GM12878 (cell line): Measurements from ENCODE around the gene MAGI2.

ENCODE experiments used
- NR2C1 ChIP-seq: fragments of 450-650 bp; IDR thresholded peaks from 2 replicates; pipeline ENCODE4 v1.6.1; 2017; ENCODE audit warnings: antibody characterized with exemption, mild to moderate bottlenecking, moderate library complexity
- POLR2AphosphoS2 ChIP-seq: IDR thresholded peaks from 2 replicates; pipeline ENCODE4 v1.6.1; 2011; ENCODE audit warnings: low read depth, mild to moderate bottlenecking, low read length, improper control_type of control experiment, moderate library complexity
- SP1 ChIP-seq: IDR thresholded peaks from one replicate; pipeline ENCODE4 v1.6.1; 2011; ENCODE audit warnings: low read depth, low read length
- STAT1 ChIP-seq: fragments of 450-650 bp; conservative IDR thresholded peaks from 2 replicates; pipeline ENCODE4 v1.6.1; 2014; ENCODE audit warnings: antibody characterized with exemption, mild to moderate bottlenecking
- WRNIP1 ChIP-seq: IDR thresholded peaks from 2 replicates; pipeline ENCODE4 v1.6.1; 2011; ENCODE audit warnings: low read depth, low read length, improper control_type of control experiment, borderline replicate concordance
- TF ChIP-seq, protein P1 (sequence below): IDR thresholded peaks from 2 replicates; pipeline ENCODE4 v1.6.1; 2012; ENCODE audit warnings: low read length, inconsistent platforms
- TF ChIP-seq, protein P2 (sequence below), 3 experiments: IDR thresholded peaks in 2 of 3; conservative IDR thresholded peaks in 1 of 3; 2 replicates each; pipeline ENCODE4 v1.5.1; 2011; ENCODE audit warnings: low read depth in 3 of 3, low read length in 3 of 3, mild to moderate bottlenecking in 3 of 3, control low read depth in 2 of 3, moderate library complexity in 2 of 3, inconsistent platforms in 1 of 3, mixed read lengths in 1 of 3; ENCODE audit not compliant: control insufficient read depth in 2 of 3, insufficient read depth in 1 of 3; ENCODE audit errors: extremely low read depth in 1 of 3
- TF ChIP-seq, protein P3 (sequence below): fragments of 450-650 bp; IDR thresholded peaks from 2 replicates; pipeline ENCODE4 v1.6.1; 2014; ENCODE audit warnings: mild to moderate bottlenecking
- TF ChIP-seq, protein P4 (sequence below): IDR thresholded peaks from 2 replicates; pipeline ENCODE4 v1.6.1; 2012; ENCODE audit warnings: mild to moderate bottlenecking, low read depth, low read length

DNA sequence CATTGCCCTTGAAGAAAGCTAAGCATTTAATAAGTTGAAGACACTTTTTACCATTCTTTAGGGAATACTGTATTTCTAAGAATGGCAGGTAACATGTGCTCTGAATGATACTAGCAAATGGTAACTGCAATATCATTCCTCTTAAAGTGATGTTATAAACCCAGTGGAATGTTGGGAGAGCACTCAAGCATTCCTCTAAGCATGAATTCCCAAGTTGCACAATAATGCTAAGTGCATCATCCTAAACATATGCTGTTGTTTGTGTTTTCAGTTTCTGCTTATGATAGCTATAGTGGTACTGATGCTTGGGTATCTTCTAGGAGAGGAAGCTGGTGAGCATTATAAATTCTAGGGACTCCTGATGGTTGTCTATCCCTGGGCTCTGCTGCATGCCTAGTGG, 980.9 kb downstream of the MAGI2 start:
- TF ChIP-seq SP1 (no peak), STAT1 (no peak), WRNIP1 (no peak), POLR2AphosphoS2 (no peak), NR2C1 (no peak)
- TF ChIP-seq, protein P1, sequence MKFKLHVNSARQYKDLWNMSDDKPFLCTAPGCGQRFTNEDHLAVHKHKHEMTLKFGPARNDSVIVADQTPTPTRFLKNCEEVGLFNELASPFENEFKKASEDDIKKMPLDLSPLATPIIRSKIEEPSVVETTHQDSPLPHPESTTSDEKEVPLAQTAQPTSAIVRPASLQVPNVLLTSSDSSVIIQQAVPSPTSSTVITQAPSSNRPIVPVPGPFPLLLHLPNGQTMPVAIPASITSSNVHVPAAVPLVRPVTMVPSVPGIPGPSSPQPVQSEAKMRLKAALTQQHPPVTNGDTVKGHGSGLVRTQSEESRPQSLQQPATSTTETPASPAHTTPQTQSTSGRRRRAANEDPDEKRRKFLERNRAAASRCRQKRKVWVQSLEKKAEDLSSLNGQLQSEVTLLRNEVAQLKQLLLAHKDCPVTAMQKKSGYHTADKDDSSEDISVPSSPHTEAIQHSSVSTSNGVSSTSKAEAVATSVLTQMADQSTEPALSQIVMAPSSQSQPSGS, result no peak
- TF ChIP-seq, protein P2, sequence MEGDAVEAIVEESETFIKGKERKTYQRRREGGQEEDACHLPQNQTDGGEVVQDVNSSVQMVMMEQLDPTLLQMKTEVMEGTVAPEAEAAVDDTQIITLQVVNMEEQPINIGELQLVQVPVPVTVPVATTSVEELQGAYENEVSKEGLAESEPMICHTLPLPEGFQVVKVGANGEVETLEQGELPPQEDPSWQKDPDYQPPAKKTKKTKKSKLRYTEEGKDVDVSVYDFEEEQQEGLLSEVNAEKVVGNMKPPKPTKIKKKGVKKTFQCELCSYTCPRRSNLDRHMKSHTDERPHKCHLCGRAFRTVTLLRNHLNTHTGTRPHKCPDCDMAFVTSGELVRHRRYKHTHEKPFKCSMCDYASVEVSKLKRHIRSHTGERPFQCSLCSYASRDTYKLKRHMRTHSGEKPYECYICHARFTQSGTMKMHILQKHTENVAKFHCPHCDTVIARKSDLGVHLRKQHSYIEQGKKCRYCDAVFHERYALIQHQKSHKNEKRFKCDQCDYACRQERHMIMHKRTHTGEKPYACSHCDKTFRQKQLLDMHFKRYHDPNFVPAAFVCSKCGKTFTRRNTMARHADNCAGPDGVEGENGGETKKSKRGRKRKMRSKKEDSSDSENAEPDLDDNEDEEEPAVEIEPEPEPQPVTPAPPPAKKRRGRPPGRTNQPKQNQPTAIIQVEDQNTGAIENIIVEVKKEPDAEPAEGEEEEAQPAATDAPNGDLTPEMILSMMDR (IDR thresholded peaks at IDR 0.05 in 2 of 3, conservative IDR thresholded peaks at IDR 0.05 in 1 of 3; ENCODE audit: control insufficient read depth in 2 of 3, extremely low read depth in 1 of 3, insufficient read depth in 1 of 3, low read depth in 3 of 3, low read length in 3 of 3), result no peak
- TF ChIP-seq, protein P3, sequence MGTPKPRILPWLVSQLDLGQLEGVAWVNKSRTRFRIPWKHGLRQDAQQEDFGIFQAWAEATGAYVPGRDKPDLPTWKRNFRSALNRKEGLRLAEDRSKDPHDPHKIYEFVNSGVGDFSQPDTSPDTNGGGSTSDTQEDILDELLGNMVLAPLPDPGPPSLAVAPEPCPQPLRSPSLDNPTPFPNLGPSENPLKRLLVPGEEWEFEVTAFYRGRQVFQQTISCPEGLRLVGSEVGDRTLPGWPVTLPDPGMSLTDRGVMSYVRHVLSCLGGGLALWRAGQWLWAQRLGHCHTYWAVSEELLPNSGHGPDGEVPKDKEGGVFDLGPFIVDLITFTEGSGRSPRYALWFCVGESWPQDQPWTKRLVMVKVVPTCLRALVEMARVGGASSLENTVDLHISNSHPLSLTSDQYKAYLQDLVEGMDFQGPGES, result no peak
- TF ChIP-seq, protein P4, sequence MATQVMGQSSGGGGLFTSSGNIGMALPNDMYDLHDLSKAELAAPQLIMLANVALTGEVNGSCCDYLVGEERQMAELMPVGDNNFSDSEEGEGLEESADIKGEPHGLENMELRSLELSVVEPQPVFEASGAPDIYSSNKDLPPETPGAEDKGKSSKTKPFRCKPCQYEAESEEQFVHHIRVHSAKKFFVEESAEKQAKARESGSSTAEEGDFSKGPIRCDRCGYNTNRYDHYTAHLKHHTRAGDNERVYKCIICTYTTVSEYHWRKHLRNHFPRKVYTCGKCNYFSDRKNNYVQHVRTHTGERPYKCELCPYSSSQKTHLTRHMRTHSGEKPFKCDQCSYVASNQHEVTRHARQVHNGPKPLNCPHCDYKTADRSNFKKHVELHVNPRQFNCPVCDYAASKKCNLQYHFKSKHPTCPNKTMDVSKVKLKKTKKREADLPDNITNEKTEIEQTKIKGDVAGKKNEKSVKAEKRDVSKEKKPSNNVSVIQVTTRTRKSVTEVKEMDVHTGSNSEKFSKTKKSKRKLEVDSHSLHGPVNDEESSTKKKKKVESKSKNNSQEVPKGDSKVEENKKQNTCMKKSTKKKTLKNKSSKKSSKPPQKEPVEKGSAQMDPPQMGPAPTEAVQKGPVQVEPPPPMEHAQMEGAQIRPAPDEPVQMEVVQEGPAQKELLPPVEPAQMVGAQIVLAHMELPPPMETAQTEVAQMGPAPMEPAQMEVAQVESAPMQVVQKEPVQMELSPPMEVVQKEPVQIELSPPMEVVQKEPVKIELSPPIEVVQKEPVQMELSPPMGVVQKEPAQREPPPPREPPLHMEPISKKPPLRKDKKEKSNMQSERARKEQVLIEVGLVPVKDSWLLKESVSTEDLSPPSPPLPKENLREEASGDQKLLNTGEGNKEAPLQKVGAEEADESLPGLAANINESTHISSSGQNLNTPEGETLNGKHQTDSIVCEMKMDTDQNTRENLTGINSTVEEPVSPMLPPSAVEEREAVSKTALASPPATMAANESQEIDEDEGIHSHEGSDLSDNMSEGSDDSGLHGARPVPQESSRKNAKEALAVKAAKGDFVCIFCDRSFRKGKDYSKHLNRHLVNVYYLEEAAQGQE, result no peak
